NT2/D1 (cell line): ENCODE measurements around the gene TTYH3.
A peak's percentile ranks its signal among the peaks of the same experiment; 100 is the strongest.
"Not testable (repeated sequence)": the region's sequence is repeated elsewhere in the genome, so short reads cannot be mapped to it uniquely, and the experiment has no call there.

ENCODE experiments used
- DNase-seq: peaks from one replicate; pipeline ENCODE4 v3.0.0-alpha.2; 2011; ENCODE audit warnings: low read depth, low spot score
- H3K27me3 ChIP-seq: 2 replicates; pipeline ENCODE4 v1.6.0; 2011; ENCODE audit warnings: mild to moderate bottlenecking; ENCODE audit not compliant: insufficient read length, insufficient read depth
- H3K36me3 ChIP-seq: 2 replicates; pipeline ENCODE4 v1.6.1; 2011; ENCODE audit warnings: mild to moderate bottlenecking, low read length, mixed read lengths; ENCODE audit not compliant: insufficient read depth, insufficient read length
- H3K4me1 ChIP-seq: 2 replicates; pipeline ENCODE4 v1.5.1; 2011; ENCODE audit not compliant: insufficient read depth, insufficient read length
- H3K4me3 ChIP-seq: 2 replicates; pipeline ENCODE4 v1.5.1; 2011; ENCODE audit warnings: low read depth; ENCODE audit not compliant: insufficient read length
- H3K9ac ChIP-seq: 2 replicates; pipeline ENCODE4 v1.6.0; 2011; ENCODE audit warnings: low read depth; ENCODE audit not compliant: insufficient read length
- H3K9me3 ChIP-seq: 2 replicates; pipeline ENCODE4 v1.5.1; 2011; ENCODE audit warnings: mild to moderate bottlenecking, low read length; ENCODE audit not compliant: insufficient read depth
- SUZ12 ChIP-seq: IDR thresholded peaks from 2 replicates; pipeline ENCODE4 v1.6.1; 2011; ENCODE audit not compliant: insufficient read length, insufficient read depth; ENCODE audit errors: extremely low read depth
- YY1 ChIP-seq: IDR thresholded peaks from 2 replicates; pipeline ENCODE4 v1.6.1; 2011; ENCODE audit not compliant: insufficient read length, insufficient read depth
- ZNF274 ChIP-seq: IDR thresholded peaks from 2 replicates; pipeline ENCODE4 v1.6.1; 2011; ENCODE audit warnings: mild to moderate bottlenecking, low read depth, low read length

TTYH3 gene

DNA sequence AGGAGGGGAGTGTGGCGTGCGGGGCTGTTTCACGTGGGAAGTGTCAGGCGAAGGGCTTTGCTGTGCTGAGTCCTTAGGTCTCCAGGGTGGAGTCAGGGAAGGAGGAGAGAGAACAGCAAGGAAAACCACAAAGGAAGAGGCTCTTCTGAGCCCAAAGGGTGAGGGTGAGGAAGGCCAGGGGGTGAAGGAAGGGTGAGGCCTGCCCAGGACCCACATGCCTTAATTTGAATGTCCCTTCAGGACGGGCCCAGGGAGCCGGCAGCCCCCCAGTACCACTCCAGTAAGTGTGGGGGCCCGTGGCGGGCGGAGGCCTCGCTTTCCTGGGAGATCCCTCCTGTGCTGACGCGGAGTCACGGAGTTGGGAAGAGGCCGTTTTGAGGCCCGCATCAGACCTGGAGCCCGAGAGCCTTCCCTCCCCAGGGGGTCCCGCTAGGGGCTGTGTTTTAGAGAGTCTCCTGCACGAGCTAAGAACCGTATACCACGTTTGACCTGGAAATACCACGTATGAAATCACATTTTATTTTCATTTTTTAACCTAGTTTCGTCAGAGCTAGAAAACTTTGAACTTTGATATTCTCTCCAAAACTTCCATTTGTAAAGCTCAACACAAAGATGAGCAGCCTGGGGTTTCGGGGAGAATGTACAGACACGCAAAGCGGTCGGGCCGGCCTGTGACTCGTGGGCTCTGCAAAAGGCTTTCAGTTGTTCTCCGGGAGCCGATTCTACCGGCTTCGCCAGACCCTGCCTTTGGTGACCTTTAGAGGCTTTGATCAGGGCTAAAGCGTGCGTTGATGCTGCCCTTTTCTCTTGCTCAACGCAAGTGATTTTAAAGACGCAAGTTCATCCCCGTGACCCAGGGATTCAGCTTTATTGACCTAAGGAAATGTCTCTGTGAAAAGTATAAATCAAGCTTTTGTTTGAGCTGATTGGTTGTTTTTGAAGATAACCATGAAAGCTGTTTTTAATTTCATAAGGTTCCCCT is 23.6 kb upstream of the TTYH3 start:
- peak overlapping the region; percentile 26 for H3K9ac ChIP-seq
- peaks cover 16% of the 10 kb centered on the region for H3K36me3 ChIP-seq
- H3K4me3 ChIP-seq, result no peak overlapping the region
- no peak for DNase-seq
- no peaks in the 10 kb centered on the region for H3K27me3 ChIP-seq
- peaks cover 32% of the 10 kb centered on the region for H3K4me1 ChIP-seq
- TF ChIP-seq SUZ12 (no peak), YY1 (no peak), ZNF274 (no peak)
- no peaks in the 10 kb centered on the region for H3K9me3 ChIP-seq

DNA sequence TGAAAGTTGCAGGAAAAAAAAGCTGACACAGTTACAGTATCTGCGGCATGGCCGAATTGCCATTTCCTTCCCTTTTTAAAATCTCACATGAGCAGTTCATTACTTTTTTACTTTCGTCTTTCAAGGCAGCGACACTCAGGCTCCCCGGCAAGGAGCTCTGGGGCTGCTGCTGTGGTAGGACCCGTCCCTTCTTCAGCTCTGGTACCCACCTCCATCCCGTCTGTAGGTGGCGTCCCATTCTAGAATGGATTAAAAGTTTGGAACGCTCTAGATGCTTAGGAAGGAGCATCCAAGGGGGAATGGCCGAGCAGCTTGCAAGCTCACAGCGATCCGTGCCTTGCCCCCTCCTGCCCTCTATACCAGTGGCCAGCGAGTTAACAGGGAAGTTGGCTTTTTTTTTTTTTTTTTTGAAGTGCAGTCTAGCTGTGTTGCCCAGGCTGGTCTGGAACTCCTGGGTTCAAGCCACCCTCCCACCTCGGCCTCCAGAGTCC is 22.8 kb upstream of the TTYH3 start:
- Histone ChIP-seq H3K4me1 (peaks cover 31% of the 10 kb centered on the region), H3K27me3 (no peaks in the 10 kb centered on the region), H3K9me3 (no peaks in the 10 kb centered on the region), H3K9ac (no peak overlapping the region), H3K36me3 (peaks cover 16% of the 10 kb centered on the region), H3K4me3 (no peak overlapping the region)
- TF ChIP-seq YY1 (no peak), ZNF274 (no peak), SUZ12 (no peak)
- no peak for DNase-seq

DNA sequence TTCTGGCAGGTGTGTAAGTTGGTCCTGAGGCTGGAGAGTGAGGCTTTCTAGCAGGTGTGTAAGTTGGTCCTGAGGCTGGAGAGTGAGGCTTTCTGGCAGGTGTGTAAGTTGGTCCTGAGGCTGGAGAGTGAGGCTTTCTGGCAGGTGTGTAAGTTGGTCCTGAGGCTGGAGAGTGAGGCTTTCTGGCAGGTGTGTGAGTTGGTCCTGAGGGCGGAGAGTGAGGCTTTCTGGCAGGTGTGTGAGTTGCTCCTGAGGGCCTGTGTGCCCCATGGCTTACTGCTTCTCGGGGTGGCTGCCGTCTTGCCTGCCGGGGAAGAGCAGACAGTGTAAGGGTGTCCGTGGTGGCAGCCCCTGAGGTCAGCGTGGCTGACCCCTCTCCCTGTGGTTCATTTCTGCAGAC is 22.1 kb upstream of the TTYH3 start:
- Histone ChIP-seq H3K4me1 (peaks cover 31% of the 10 kb centered on the region), H3K36me3 (peaks cover 16% of the 10 kb centered on the region)
- not testable (repeated sequence) for H3K4me3 ChIP-seq, H3K9ac ChIP-seq, DNase-seq, H3K27me3 ChIP-seq, H3K9me3 ChIP-seq

DNA sequence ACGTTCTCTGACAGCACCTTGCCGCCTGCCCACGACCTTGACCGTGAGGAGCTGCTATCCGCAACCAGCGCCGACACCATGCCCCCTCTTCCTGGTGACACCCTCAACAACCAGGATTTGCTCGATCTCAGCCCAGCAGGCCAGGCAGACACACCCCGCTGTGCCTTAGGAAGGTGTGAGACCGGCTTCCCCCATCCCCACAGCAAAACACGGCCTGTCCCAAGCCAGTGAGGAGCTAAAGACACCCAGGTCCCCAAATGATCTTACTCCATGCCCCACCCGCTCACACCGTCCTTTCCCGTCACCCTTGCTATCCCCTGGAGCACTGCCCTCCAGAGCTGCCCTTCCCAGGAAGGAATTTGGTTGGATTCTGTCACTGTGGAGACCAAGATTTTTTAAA is 21.3 kb upstream of the TTYH3 start:
- Histone ChIP-seq H3K27me3 (no peaks in the 10 kb centered on the region), H3K9ac (no peak overlapping the region), H3K4me1 (peaks cover 31% of the 10 kb centered on the region), H3K4me3 (no peak overlapping the region), H3K36me3 (peaks cover 16% of the 10 kb centered on the region), H3K9me3 (no peaks in the 10 kb centered on the region)
- TF ChIP-seq ZNF274 (no peak), SUZ12 (no peak), YY1 (no peak)
- DNase-seq, result no peak

DNA sequence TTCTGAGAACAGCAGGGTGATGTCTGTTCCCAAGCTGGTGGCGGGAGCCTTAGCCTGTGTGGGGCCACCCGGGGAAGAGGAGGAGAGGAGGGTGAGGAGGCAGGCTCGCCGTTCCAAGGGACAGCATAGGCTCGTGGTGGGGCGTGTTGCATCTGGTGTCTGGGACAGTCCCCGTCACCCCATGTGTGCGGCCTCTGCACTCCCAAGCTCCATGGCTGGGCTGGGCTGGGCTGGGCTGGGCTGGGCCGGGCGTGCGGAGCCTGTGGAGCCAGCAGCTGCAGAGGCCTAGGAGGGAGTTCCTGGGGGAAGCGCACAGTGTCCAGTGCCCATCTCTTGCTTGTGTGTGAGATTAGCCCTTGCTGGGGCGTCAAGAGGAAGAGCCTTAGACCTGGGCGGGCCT is 20.9 kb upstream of the TTYH3 start:
- peaks cover 12% of the 10 kb centered on the region for H3K36me3 ChIP-seq
- H3K27me3 ChIP-seq, result no peaks in the 10 kb centered on the region
- DNase-seq, result no peak
- no peak overlapping the region for H3K4me3 ChIP-seq
- no peak for TF ChIP-seq ZNF274
- no peak for TF ChIP-seq SUZ12
- TF ChIP-seq YY1, result no peak
- peaks cover 29% of the 10 kb centered on the region for H3K4me1 ChIP-seq
- no peaks in the 10 kb centered on the region for H3K9me3 ChIP-seq
- H3K9ac ChIP-seq, result no peak overlapping the region

DNA sequence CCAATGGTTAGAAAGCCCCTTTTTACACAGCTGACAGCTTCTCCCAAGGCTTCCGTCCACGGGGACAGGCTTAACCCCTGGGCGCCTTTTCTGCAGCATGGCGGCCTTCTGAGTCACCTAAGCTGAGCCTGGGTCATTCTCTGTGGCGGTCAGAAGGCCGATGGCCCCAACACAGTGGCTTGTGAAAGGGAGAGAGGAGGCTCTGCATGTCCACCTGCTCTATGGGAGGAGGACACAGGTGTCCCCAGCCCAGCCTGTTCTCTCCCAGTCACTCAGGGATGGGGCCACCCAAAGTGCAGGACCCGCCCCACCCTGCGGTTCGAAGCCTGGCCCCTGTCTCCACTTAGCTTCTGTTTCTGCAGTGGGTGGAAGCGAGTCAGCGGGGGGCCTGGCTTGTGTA is 20.4 kb upstream of the TTYH3 start:
- no peaks in the 10 kb centered on the region for H3K27me3 ChIP-seq
- H3K4me1 ChIP-seq, result peaks cover 29% of the 10 kb centered on the region
- no peaks in the 10 kb centered on the region for H3K9me3 ChIP-seq
- peaks cover 9% of the 10 kb centered on the region for H3K36me3 ChIP-seq
- DNase-seq, result no peak
- H3K4me3 ChIP-seq, result no peak overlapping the region
- no peak overlapping the region for H3K9ac ChIP-seq
- TF ChIP-seq ZNF274 (no peak), YY1 (no peak), SUZ12 (no peak)

DNA sequence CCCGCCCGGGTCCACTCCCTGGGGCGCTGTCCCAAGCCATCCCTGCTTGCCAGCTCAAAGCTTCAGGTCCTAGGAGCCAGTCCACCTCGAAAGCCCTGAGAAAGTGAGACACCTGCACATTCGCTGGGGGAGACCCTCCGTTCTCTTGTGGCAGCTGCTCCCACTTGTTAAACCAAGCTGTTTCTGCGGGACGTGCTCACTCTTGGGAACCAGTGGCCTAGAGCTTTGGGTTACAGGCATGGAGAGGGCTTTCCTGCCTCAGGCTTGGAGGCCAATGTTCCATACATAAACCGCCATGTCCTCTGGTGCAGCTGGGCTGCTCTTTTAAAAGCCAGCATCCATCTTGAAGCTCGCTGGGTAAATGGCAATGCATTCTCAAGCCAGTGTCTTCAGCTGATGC is 19.9 kb upstream of the TTYH3 start:
- H3K27me3 ChIP-seq, result no peaks in the 10 kb centered on the region
- TF ChIP-seq YY1 (no peak), SUZ12 (no peak), ZNF274 (no peak)
- no peak overlapping the region for H3K4me3 ChIP-seq
- peaks cover 30% of the 10 kb centered on the region for H3K4me1 ChIP-seq
- no peaks in the 10 kb centered on the region for H3K9me3 ChIP-seq
- DNase-seq, result no peak
- H3K9ac ChIP-seq, result no peak overlapping the region
- peaks cover 9% of the 10 kb centered on the region for H3K36me3 ChIP-seq
